ENCODE data around the gene NEK10. TPM values are rescaled to one million over a fixed set of nuclear protein-coding genes. Genes with fewer than 3 reads are reported as not detected.

The NEK10 gene
- total and polyA plus RNA-seq, 4 donors = 3.5 to 60.3 (median 12.8) TPM

DNA sequence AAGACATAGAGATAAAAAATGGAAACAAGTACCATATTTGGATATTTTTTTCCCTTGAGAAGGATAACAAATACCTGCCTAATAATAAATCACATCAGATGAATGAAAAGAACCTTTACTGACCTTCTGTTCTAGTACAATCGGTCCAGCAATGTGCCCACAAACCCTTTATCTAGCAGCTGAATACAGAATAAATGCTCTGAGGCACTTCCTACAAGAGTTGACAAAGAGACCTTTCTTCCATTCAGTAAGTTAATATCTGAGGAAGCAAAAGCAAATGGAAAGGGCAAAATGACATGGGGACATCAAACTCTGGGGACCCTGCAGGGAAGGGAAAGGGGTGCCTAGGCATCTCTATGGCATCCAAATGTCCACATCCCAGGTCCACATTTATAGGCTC lies 115.8 kb downstream of the NEK10 start:
- no peak for DNase-seq

GRCh38 chr3:27252646-27253045 lies 116.5 kb downstream of the NEK10 start:
- Histone ChIP-seq H3K9me3 (ENCODE audit: control insufficient read depth in 4 of 4, insufficient read depth in 3 of 4, low read length in 3 of 4) (no peaks in the 10 kb centered on the region), H3K9ac (ENCODE audit: insufficient read depth in 1 of 2, low read length in 2 of 2) (no peak overlapping the region), H3K4me1 (ENCODE audit: control insufficient read depth in 5 of 5, insufficient read depth in 5 of 5, low read length in 5 of 5) (no peaks in the 10 kb centered on the region), H3K4me3 (no peak overlapping the region), H3K27me3 (ENCODE audit: control insufficient read depth in 3 of 3, insufficient read depth in 3 of 3, low read length in 2 of 3) (no peaks in the 10 kb centered on the region), H3K36me3 (ENCODE audit: control insufficient read depth in 4 of 4, insufficient read depth in 4 of 4, low read length in 4 of 4) (no peaks in the 10 kb centered on the region), H3K27ac (ENCODE audit: low read depth in 1 of 2, low read length in 1 of 2) (no peak overlapping the region)
- DNase-seq (no peak), ATAC-seq (ENCODE audit: insufficient read depth, low FRiP score) (no peak)
- TF ChIP-seq, protein P1, sequence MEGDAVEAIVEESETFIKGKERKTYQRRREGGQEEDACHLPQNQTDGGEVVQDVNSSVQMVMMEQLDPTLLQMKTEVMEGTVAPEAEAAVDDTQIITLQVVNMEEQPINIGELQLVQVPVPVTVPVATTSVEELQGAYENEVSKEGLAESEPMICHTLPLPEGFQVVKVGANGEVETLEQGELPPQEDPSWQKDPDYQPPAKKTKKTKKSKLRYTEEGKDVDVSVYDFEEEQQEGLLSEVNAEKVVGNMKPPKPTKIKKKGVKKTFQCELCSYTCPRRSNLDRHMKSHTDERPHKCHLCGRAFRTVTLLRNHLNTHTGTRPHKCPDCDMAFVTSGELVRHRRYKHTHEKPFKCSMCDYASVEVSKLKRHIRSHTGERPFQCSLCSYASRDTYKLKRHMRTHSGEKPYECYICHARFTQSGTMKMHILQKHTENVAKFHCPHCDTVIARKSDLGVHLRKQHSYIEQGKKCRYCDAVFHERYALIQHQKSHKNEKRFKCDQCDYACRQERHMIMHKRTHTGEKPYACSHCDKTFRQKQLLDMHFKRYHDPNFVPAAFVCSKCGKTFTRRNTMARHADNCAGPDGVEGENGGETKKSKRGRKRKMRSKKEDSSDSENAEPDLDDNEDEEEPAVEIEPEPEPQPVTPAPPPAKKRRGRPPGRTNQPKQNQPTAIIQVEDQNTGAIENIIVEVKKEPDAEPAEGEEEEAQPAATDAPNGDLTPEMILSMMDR (IDR thresholded peaks at IDR 0.05; ENCODE audit: control extremely low read depth, extremely low read depth) = no peak

More for the DNA sequence above, 115.8 kb downstream of the NEK10 start:
- Histone ChIP-seq H3K27ac (ENCODE audit: low read depth in 1 of 2, low read length in 1 of 2) (no peak overlapping the region), H3K4me1 (ENCODE audit: control insufficient read depth in 5 of 5, insufficient read depth in 5 of 5, low read length in 5 of 5) (no peaks in the 10 kb centered on the region), H3K36me3 (ENCODE audit: control insufficient read depth in 4 of 4, insufficient read depth in 4 of 4, low read length in 4 of 4) (no peaks in the 10 kb centered on the region), H3K9ac (ENCODE audit: insufficient read depth in 1 of 2, low read length in 2 of 2) (no peak overlapping the region), H3K9me3 (ENCODE audit: control insufficient read depth in 4 of 4, insufficient read depth in 3 of 4, low read length in 3 of 4) (no peaks in the 10 kb centered on the region), H3K27me3 (ENCODE audit: control insufficient read depth in 3 of 3, insufficient read depth in 3 of 3, low read length in 2 of 3) (no peaks in the 10 kb centered on the region), H3K4me3 (no peak overlapping the region)
- WGBS, 2 donors = 68 to 71% methylated on average over 1 of the region's 1 CpG
- no peak for ATAC-seq (ENCODE audit: insufficient read depth, low FRiP score)
- TF ChIP-seq, protein P1 (IDR thresholded peaks at IDR 0.05; ENCODE audit: control extremely low read depth, extremely low read depth) = no peak

DNA sequence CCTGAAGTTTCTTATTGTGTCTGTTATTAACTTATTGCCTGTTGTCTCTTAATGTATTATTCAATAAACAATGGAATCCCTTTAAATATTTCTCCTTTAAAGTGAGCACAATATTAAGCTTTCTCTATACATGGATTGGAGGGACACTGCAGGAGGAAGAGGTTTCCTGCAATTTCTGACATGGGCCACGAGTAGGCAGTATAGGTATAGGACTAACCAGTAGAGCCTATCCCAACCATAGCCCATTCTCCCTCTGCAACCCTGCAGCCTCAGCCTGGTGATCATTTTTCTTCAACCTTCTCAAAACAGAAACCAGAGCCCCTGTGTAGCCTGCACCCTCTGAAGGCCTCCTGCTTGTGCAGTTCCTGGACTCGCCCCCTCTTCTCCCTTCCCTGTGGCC lies 124.8 kb downstream of the NEK10 start:
- DNase-seq (no peak), ATAC-seq (ENCODE audit: insufficient read depth, low FRiP score) (no peak)
- Histone ChIP-seq H3K9me3 (ENCODE audit: control insufficient read depth in 4 of 4, insufficient read depth in 3 of 4, low read length in 3 of 4) (peaks cover 0 to 2% (median 0%) of the 10 kb centered on the region in 4 donors), H3K4me1 (ENCODE audit: control insufficient read depth in 5 of 5, insufficient read depth in 5 of 5, low read length in 5 of 5) (no peaks in the 10 kb centered on the region), H3K9ac (ENCODE audit: insufficient read depth in 1 of 2, low read length in 2 of 2) (no peak overlapping the region), H3K4me3 (no peak overlapping the region), H3K27me3 (ENCODE audit: control insufficient read depth in 3 of 3, insufficient read depth in 3 of 3, low read length in 2 of 3) (no peaks in the 10 kb centered on the region), H3K27ac (ENCODE audit: low read depth in 1 of 2, low read length in 1 of 2) (no peak overlapping the region), H3K36me3 (ENCODE audit: control insufficient read depth in 4 of 4, insufficient read depth in 4 of 4, low read length in 4 of 4) (peaks cover 0 to 3% (median 0%) of the 10 kb centered on the region in 4 donors)
- 74 to 90% methylated on average over 2 of the region's 2 CpGs for WGBS, 2 donors
- TF ChIP-seq, protein P1 (IDR thresholded peaks at IDR 0.05; ENCODE audit: control extremely low read depth, extremely low read depth) = no peak

- Histone ChIP-seq H3K9ac (ENCODE audit: insufficient read depth in 1 of 2, low read length in 2 of 2) (no peak overlapping the region), H3K9me3 (ENCODE audit: control insufficient read depth in 4 of 4, insufficient read depth in 3 of 4, low read length in 3 of 4) (peaks cover 0 to 4% (median 3%) of the 10 kb centered on the region in 4 donors), H3K36me3 (ENCODE audit: control insufficient read depth in 4 of 4, insufficient read depth in 4 of 4, low read length in 4 of 4) (peaks cover 0 to 5% (median 0%) of the 10 kb centered on the region in 4 donors), H3K4me1 (ENCODE audit: control insufficient read depth in 5 of 5, insufficient read depth in 5 of 5, low read length in 5 of 5) (no peaks in the 10 kb centered on the region), H3K27me3 (ENCODE audit: control insufficient read depth in 3 of 3, insufficient read depth in 3 of 3, low read length in 2 of 3) (no peaks in the 10 kb centered on the region), H3K4me3 (no peak overlapping the region), H3K27ac (ENCODE audit: low read depth in 1 of 2, low read length in 1 of 2) (no peak overlapping the region)
- DNase-seq (no peak), ATAC-seq (ENCODE audit: insufficient read depth, low FRiP score) (no peak)
- TF ChIP-seq, protein P1 (IDR thresholded peaks at IDR 0.05; ENCODE audit: control extremely low read depth, extremely low read depth) = no peak
Measured at GRCh38 chr3:27239951-27240350, 129.2 kb downstream of the NEK10 start.

Measured in lung (tissue), 12 donors.